HG03442 (cell line): ENCODE results near the gene MEX3C.
A peak's percentile ranks its signal among the peaks of the same experiment; 100 is the strongest.

Experiments
- ATAC-seq: cut with Tn5 transposase; IDR thresholded peaks from one replicate; pipeline ENCODE4 v1.9.1; 2021; ENCODE audit warnings: mild to moderate bottlenecking, moderate library complexity; ENCODE audit not compliant: unreplicated experiment

MEX3C gene

GRCh38 chr18:51157215-51157614 is 40.3 kb downstream of the MEX3C start:
- ATAC-seq: no peak

- no peak for ATAC-seq
These were observed 42.9 kb downstream of the MEX3C start for GRCh38 chr18:51154431-51155063.

GRCh38 chr18:51153659-51154371 is 43.7 kb downstream of the MEX3C start:
- peak; percentile 66 for ATAC-seq

- ATAC-seq: peak; percentile 29
These were observed 45.6 kb downstream of the MEX3C start for GRCh38 chr18:51151568-51152511.

- ATAC-seq: no peak
These were observed 46.3 kb downstream of the MEX3C start for GRCh38 chr18:51151185-51151567.

GRCh38 chr18:51150113-51150700 is 47.3 kb downstream of the MEX3C start:
- no peak for ATAC-seq

- no peak for ATAC-seq
These were observed 47.8 kb downstream of the MEX3C start for GRCh38 chr18:51149670-51150069.

GRCh38 chr18:51146909-51147308 is 50.6 kb downstream of the MEX3C start:
- no peak for ATAC-seq

GRCh38 chr18:51138936-51139335 is 58.5 kb downstream of the MEX3C start:
- ATAC-seq: no peak

- no peak for ATAC-seq
These were observed 59.6 kb downstream of the MEX3C start for GRCh38 chr18:51137891-51138290.

GRCh38 chr18:51137026-51137729 is 60.3 kb downstream of the MEX3C start:
- ATAC-seq: no peak

GRCh38 chr18:51135795-51136194 is 61.7 kb downstream of the MEX3C start:
- ATAC-seq: no peak

- no peak for ATAC-seq
These were observed 62.1 kb downstream of the MEX3C start for GRCh38 chr18:51135364-51135763.

GRCh38 chr18:51134721-51135120 is 62.8 kb downstream of the MEX3C start:
- ATAC-seq: no peak

- no peak for ATAC-seq
These were observed 63.8 kb downstream of the MEX3C start for GRCh38 chr18:51133580-51134160.

GRCh38 chr18:51132256-51132935 is 65.1 kb downstream of the MEX3C start:
- no peak for ATAC-seq

- no peak for ATAC-seq
These were observed 68.9 kb downstream of the MEX3C start for GRCh38 chr18:51128533-51128932.

GRCh38 chr18:51127664-51128063 is 69.8 kb downstream of the MEX3C start:
- no peak for ATAC-seq

- ATAC-seq: no peak
These were observed 71.5 kb downstream of the MEX3C start for GRCh38 chr18:51125976-51126375.
